Type B pancreatic cell (in vitro differentiated cells): Measurements from ENCODE around the gene DHRS3. TPM values are rescaled to one million over a fixed set of nuclear protein-coding genes. Genes with fewer than 3 reads are reported as not detected.

Experiments used
- DNase-seq: peaks from one replicate; pipeline ENCODE4 v3.0.0; 2021; ENCODE audit warnings: mixed read lengths; ENCODE audit not compliant: unreplicated experiment; ENCODE audit errors: extremely low spot score
- H3K27ac Mint-ChIP-seq: 2 replicates; pipeline ENCODE4 v1.8.0; 2021; ENCODE audit warnings: mild to moderate bottlenecking, mixed read lengths
- H3K27me3 Mint-ChIP-seq: 2 replicates; pipeline ENCODE4 v1.8.0; 2021; ENCODE audit warnings: mixed read lengths
- H3K36me3 Mint-ChIP-seq: 2 replicates; pipeline ENCODE4 v1.8.0; 2021; ENCODE audit warnings: mixed read lengths
- H3K4me1 Mint-ChIP-seq: one replicate; pipeline ENCODE4 v1.8.0; 2021; ENCODE audit warnings: mixed read lengths; ENCODE audit not compliant: unreplicated experiment
- H3K4me3 Mint-ChIP-seq: 2 replicates; pipeline ENCODE4 v1.8.0; 2021; ENCODE audit warnings: mild to moderate bottlenecking, mixed read lengths
- H3K9me3 Mint-ChIP-seq: 2 replicates; pipeline ENCODE4 v1.8.0; 2021; ENCODE audit warnings: mixed read lengths
- total RNA-seq: library from RNA; stranded (reverse); gene quantifications from 2 replicates; pipeline ENCODE4 v1.2.1, GENCODE V29; 2021; ENCODE audit warnings: low replicate concordance
- TF ChIP-seq, protein P1 (sequence below): fragments of 200-600 bp; sonication (generic); conservative IDR thresholded peaks from 2 replicates; pipeline ENCODE4 v1.5.0; 2021; ENCODE audit warnings: antibody characterized with exemption, mild to moderate bottlenecking

The DHRS3 gene
- total RNA-seq, 1 donor from 2014 or later = 143 TPM

DNA sequence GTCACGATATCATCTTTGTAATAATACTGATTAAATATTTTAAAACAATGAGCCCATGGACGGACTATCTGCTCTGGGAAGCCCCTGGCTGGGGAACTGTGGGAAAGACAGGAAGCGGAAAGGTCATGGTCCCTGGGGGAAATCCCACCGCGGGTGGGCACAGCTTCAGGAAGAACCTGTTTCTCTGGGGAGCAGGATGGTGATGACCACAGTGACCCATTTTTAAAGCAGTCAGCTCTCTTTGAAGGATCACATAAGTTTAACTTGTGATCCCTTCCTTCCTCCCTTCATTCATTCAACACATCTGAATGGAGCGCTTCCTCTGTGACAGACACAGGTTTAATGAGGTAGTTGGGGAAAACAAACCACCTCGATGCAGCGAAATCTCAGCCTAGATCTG is 73.0 kb downstream of the DHRS3 start:
- DNase-seq = no peak
- H3K27ac Mint-ChIP-seq = no peak overlapping the region
- no peaks in the 10 kb centered on the region for H3K36me3 Mint-ChIP-seq
- TF ChIP-seq, protein P1, sequence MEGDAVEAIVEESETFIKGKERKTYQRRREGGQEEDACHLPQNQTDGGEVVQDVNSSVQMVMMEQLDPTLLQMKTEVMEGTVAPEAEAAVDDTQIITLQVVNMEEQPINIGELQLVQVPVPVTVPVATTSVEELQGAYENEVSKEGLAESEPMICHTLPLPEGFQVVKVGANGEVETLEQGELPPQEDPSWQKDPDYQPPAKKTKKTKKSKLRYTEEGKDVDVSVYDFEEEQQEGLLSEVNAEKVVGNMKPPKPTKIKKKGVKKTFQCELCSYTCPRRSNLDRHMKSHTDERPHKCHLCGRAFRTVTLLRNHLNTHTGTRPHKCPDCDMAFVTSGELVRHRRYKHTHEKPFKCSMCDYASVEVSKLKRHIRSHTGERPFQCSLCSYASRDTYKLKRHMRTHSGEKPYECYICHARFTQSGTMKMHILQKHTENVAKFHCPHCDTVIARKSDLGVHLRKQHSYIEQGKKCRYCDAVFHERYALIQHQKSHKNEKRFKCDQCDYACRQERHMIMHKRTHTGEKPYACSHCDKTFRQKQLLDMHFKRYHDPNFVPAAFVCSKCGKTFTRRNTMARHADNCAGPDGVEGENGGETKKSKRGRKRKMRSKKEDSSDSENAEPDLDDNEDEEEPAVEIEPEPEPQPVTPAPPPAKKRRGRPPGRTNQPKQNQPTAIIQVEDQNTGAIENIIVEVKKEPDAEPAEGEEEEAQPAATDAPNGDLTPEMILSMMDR = no peak
- H3K4me1 Mint-ChIP-seq = peaks cover 36% of the 10 kb centered on the region
- H3K9me3 Mint-ChIP-seq = no peaks in the 10 kb centered on the region
- no peak overlapping the region for H3K4me3 Mint-ChIP-seq
- H3K27me3 Mint-ChIP-seq = peaks cover 3% of the 10 kb centered on the region

DNA sequence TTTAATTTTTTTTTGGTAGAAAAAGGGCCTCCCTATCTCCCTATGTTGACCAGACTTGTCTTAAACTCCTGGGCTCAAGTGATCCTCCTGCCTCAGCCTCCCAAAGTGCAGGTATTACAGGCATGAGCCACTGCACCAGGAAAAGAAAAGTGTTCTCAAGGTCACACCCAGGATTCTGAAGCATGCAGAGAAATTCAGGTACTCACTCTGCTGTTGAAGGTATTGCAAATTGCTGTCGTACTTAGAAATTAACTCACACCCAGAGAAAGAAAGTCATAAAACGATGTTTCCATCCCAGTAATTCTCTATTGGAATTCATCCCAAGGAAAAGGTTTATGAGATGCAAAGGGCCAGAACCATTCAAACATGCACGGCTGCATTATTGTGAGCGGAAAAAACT is 73.7 kb downstream of the DHRS3 start:
- Mint-ChIP-seq H3K9me3 (no peaks in the 10 kb centered on the region), H3K4me1 (peaks cover 30% of the 10 kb centered on the region), H3K4me3 (no peak overlapping the region), H3K27ac (peak overlapping the region; percentile 44), H3K27me3 (no peaks in the 10 kb centered on the region), H3K36me3 (no peaks in the 10 kb centered on the region)
- TF ChIP-seq, protein P1 = no peak
- no peak for DNase-seq

DNA sequence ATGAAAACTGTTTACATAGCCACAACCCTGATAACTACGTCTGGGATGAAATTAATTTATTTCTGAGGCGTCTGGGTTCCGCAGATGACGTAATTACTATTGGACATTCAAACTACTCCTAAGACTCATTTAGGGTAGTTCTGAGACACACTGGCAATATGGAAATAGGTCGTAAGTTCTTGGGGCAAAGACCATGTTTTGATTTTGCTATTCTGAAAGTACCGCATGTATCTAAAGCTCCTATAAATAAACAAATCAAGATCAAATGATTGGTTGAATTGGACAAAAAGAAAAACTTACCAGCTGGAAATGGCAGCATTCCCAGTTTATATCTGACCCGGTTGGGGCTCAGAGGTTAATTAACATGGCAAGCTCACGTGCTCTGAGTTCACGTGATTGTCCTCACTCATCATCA is 74.3 kb downstream of the DHRS3 start:
- no peaks in the 10 kb centered on the region for H3K27me3 Mint-ChIP-seq
- no peak for DNase-seq
- H3K4me1 Mint-ChIP-seq = peaks cover 28% of the 10 kb centered on the region
- no peaks in the 10 kb centered on the region for H3K9me3 Mint-ChIP-seq
- H3K4me3 Mint-ChIP-seq = no peak overlapping the region
- no peaks in the 10 kb centered on the region for H3K36me3 Mint-ChIP-seq
- TF ChIP-seq, protein P1 = no peak
- no peak overlapping the region for H3K27ac Mint-ChIP-seq

DNA sequence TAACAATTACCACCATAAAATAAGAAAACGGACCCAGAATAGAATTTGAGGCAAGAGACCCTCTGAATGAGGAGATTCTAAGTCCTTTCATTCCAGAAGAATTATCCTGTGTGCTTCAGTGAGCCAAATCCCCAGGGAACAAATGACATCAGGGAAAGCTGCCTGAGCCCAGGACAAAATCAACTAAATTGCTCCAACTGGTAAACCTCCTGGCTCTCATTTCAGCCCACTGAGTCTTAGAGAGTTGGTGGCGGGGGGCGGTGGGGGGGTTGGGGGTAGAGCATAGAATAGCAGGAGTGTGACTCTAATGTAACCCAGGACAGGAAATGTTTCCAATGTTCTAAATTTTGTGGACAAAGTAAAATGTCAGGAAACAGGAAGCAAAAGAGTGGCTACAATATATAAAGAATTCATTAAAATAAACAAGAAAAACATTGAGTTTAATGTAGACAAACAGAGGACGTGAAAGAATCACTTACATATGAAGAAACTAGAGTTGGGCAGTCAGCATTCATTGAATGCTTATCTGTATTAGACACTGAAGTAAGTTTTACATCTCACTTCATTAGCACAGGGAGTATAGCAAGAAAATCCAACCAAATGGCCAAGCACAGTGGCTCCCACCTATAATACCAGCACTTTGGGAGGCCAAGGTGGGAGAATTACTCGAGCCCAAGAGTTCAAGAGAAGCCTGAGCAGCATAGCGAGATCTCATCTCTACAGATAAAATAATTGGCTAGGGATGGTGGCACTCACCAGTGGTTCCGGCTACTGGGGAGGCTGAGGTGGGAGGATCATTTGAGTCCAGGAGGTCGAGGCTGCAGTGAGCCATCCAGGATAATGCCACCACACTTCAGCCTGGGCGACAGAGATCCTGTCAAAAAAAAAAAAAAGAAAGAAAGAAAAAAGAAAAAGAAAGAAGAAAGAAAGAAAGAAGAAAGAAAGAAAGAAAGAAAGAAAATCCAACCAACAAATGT is 75.1 kb downstream of the DHRS3 start:
- Mint-ChIP-seq H3K36me3 (no peaks in the 10 kb centered on the region), H3K9me3 (no peaks in the 10 kb centered on the region), H3K4me3 (no peak overlapping the region), H3K27me3 (no peaks in the 10 kb centered on the region), H3K4me1 (peaks cover 33% of the 10 kb centered on the region), H3K27ac (no peak overlapping the region)
- DNase-seq = no peak
- TF ChIP-seq, protein P1 = no peak

DNA sequence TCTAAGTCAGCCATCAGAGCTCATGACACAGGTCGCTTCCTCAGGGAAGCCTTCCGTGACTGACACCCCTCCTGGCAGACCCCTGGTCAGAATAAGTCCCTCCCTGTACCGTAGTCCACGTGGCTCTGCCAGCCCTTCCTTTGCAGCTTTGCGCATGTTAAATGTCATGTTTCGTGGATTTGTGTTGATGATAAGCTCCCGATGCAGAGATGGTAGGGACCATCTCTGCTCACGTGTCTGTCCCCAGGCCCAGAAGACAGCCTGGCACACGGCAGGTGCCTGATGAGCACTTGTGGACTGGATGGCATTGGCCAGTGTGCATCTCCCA is 75.9 kb downstream of the DHRS3 start:
- Mint-ChIP-seq H3K27ac (no peak overlapping the region), H3K4me3 (peak overlapping the region; percentile 48), H3K9me3 (peaks cover 3% of the 10 kb centered on the region), H3K27me3 (no peaks in the 10 kb centered on the region), H3K4me1 (peaks cover 40% of the 10 kb centered on the region), H3K36me3 (no peaks in the 10 kb centered on the region)
- DNase-seq = no peak
- TF ChIP-seq, protein P1 = no peak
